ENCODE measurements around the gene TULP4.

DNA sequence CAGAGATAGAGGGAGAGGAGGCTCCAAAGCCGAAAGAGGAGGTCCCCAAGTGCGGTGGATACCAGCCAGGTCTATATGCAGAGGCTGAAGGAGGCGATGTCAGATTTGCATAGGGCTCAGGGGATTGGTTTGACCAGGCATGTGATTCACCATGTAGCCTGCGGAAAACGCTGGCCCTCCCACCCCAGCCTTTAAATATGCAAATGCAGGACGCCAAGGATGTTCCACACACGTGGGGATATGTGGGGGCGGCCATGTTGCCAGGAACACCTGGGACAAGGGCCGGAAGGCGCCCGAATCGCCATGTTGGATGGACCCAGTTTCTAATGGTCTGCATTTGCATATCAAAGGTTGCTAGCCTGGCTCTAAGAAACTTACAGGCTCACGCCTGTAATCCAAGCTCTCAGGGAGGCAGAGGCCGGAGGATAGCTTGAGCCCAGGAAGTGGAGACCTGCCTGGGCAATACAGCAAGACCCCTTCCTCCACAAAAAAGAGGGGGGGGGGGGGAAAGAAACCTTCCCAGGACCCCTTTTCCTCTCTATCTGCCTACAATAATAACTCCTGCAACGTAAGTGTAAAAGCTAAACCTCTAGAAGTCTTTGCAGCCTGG is 110.5 kb downstream of the TULP4 start:
- TF ChIP-seq SUZ12 (IDR thresholded peaks at IDR 0.05; ENCODE audit: extremely low read depth, insufficient read depth, insufficient read length) = no peak
- no peak for TF ChIP-seq ZNF274 (IDR thresholded peaks at IDR 0.05; ENCODE audit: low read depth, low read length)

Measured in NT2/D1 (cell line).